Ovary (tissue), 3 donors: ENCODE measurements around the gene MCCD1.

Experiments used
- CTCF ChIP-seq, 3 donors: fragments of 450-650 bp in 2 of 3; fragments of 200-600 bp in 1 of 3; IDR thresholded peaks; one replicate each; pipeline versions ENCODE4 v1.5.1 to v1.8.0; 2016 to 2022; ENCODE audit warnings: antibody characterized with exemption in 3 of 3, mild to moderate bottlenecking in 1 of 3
- EP300 ChIP-seq: sonication (generic); formaldehyde crosslinking; IDR thresholded peaks from one replicate; pipeline ENCODE4 v1.6.1; 2017; ENCODE audit warnings: antibody characterized with exemption
- POLR2A ChIP-seq: fragments of 450-650 bp; IDR thresholded peaks from one replicate; pipeline ENCODE4 v1.6.1; 2017; ENCODE audit warnings: antibody characterized with exemption, mild to moderate bottlenecking, moderate library complexity
- donor health status: DM: no; HTN: no; CAD: no.

DNA sequence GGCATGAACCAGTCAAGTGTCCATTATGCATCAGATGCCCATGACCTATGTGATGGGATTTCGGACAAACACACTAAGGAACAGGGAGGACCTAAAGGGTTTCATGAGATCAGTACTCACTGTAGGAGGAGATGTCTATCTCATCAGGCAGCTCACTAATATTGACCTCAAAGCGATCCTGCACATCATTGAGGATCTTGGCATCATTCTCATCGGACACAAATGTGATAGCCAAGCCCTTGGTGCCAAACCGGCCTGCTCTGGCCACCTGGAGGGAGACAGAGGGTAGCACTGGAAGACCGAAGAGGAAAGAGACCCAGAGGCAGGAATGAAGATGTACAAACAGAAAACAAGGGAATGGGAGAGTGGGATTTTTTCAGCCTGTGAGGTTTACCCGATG lies 1.9 kb downstream of the MCCD1 start:
- TF ChIP-seq CTCF (IDR thresholded peaks at IDR 0.05): no peak
- TF ChIP-seq POLR2A: no peak
- TF ChIP-seq EP300: no peak
